ENCODE measurements around the gene PRL. TPM values are rescaled to one million over a fixed set of nuclear protein-coding genes. Genes with fewer than 3 reads are reported as not detected.

Gene PRL
- total and polyA plus RNA-seq, 10 donors, result 0.09 to 1.6 (median 0.26) TPM; not detected in 7

DNA sequence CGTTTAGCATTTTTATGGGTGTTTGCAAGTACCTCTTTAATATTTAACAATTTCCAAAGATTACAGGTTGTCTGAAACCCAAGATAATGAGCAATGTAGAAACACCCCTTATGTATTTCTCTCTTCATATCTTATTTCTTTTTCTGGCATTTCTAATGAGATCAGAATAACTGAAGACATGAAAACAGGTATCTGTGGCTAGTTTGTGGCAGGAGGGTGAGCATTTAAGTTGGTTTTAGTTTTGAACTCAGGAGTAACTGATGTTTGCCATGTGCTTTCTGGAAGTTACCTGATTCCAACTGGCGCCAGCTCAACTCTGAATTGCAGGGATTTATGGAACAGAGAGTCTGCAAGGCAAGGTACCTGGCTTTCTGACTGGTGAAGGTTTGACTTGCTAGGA is 35.4 kb upstream of the PRL start:
- H3K4me3 ChIP-seq, result no peak overlapping the region
- no peak overlapping the region for H3K27ac ChIP-seq
- DNase-seq, result no peak
- WGBS, 5 donors, result 72 to 92% (median 86%) methylated on average over 2 of the region's 2 CpGs
- H3K9me3 ChIP-seq, result no peaks in the 10 kb centered on the region
- TF ChIP-seq POLR2AphosphoS5 (IDR thresholded peaks at IDR 0.05) (no peak), POLR2A (IDR thresholded peaks at IDR 0.05) (no peak), CTCF (IDR thresholded peaks at IDR 0.05 in 8 of 11, conservative IDR thresholded peaks at IDR 0.05 in 3 of 11) (no peak)
- H3K36me3 ChIP-seq, result no peaks in the 10 kb centered on the region
- intact Hi-C loops (cut with DNase I; ENCODE audit: low total_unique reads), result no loop called here
- no peaks in the 10 kb centered on the region for H3K4me1 ChIP-seq
- H3K27me3 ChIP-seq (replicated peaks in 1 of 7), result no peaks in the 10 kb centered on the region

GRCh38 chr6:22330941-22331340 is 34.1 kb upstream of the PRL start:
- no peak for DNase-seq
- Histone ChIP-seq H3K9me3 (no peaks in the 10 kb centered on the region), H3K4me3 (no peak overlapping the region), H3K27ac (no peak overlapping the region), H3K4me1 (no peaks in the 10 kb centered on the region), H3K27me3 (replicated peaks in 1 of 7) (no peaks in the 10 kb centered on the region), H3K36me3 (no peaks in the 10 kb centered on the region)
- intact Hi-C loops (cut with DNase I; ENCODE audit: low total_unique reads), result no loop called here
- TF ChIP-seq CTCF (IDR thresholded peaks at IDR 0.05 in 8 of 11, conservative IDR thresholded peaks at IDR 0.05 in 3 of 11), result no peak
- TF ChIP-seq POLR2AphosphoS5 (IDR thresholded peaks at IDR 0.05), result no peak
- WGBS, 5 donors, result 94 to 99% (median 98%) methylated on average over 4 of the region's 4 CpGs

DNA sequence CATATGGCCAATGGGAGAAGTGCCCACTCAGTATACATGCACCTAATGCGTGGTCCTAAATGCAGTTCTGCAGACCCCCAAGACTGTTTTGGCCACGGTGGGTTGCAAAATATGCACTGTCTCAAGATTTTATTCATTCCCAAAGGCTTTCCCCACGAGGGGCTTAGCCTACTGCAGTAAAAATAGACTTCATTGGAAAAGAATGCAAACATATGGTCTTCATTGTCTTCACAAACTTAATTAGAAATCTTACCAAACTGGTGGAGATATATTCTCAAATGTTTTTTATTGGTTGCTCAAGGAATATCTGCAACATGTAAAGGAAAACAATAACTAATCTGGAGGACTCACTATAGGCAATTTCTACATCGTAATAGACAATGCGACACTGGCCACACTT is 31.6 kb upstream of the PRL start:
- TF ChIP-seq POLR2AphosphoS5 (IDR thresholded peaks at IDR 0.05) (no peak), POLR2A (IDR thresholded peaks at IDR 0.05) (no peak), CTCF (IDR thresholded peaks at IDR 0.05 in 8 of 11, conservative IDR thresholded peaks at IDR 0.05 in 3 of 11) (no peak)
- H3K27me3 ChIP-seq (replicated peaks in 1 of 7), result no peaks in the 10 kb centered on the region
- H3K9me3 ChIP-seq, result peaks cover 0 to 5% (median 0%) of the 10 kb centered on the region in 8 donors
- DNase-seq, result no peak
- H3K4me1 ChIP-seq, result no peaks in the 10 kb centered on the region
- intact Hi-C loops (cut with DNase I; ENCODE audit: low total_unique reads), result no loop called here
- no peaks in the 10 kb centered on the region for H3K36me3 ChIP-seq
- 82 to 90% (median 86%) methylated on average over 5 of the region's 5 CpGs for WGBS, 5 donors
- no peak overlapping the region for H3K27ac ChIP-seq
- no peak overlapping the region for H3K4me3 ChIP-seq

- Histone ChIP-seq H3K4me1 (no peaks in the 10 kb centered on the region), H3K27ac (no peak overlapping the region), H3K36me3 (no peaks in the 10 kb centered on the region), H3K9me3 (peaks cover 0 to 5% (median 0%) of the 10 kb centered on the region in 8 donors), H3K27me3 (replicated peaks in 1 of 7) (no peaks in the 10 kb centered on the region), H3K4me3 (no peak overlapping the region)
- intact Hi-C loops (cut with DNase I; ENCODE audit: low total_unique reads), result no loop called here
- no peak for DNase-seq
- 74 to 94% (median 87%) methylated on average over 2 of the region's 2 CpGs for WGBS, 5 donors
- TF ChIP-seq POLR2A (IDR thresholded peaks at IDR 0.05) (no peak), POLR2AphosphoS5 (IDR thresholded peaks at IDR 0.05) (no peak), CTCF (IDR thresholded peaks at IDR 0.05 in 8 of 11, conservative IDR thresholded peaks at IDR 0.05 in 3 of 11) (no peak)
Observed at GRCh38 chr6:22327881-22328280, 31.0 kb upstream of the PRL start.
